Ishikawa (cell line): ENCODE results near the gene MLLT10.
A peak's percentile ranks its signal among the peaks of the same experiment; 100 is the strongest.

ENCODE experiments used
- CEBPB ChIP-seq: IDR thresholded peaks from 2 replicates; pipeline ENCODE4 v1.6.1; 2012
- CREB1 ChIP-seq: IDR thresholded peaks from 2 replicates; pipeline ENCODE4 v1.6.1; 2012; ENCODE audit warnings: low read depth
- EGR1 ChIP-seq: IDR thresholded peaks from 2 replicates; pipeline ENCODE4 v1.6.1; 2012
- EP300 ChIP-seq: IDR thresholded peaks from 2 replicates; pipeline ENCODE4 v1.6.1; 2012; ENCODE audit warnings: borderline replicate concordance
- FOXM1 ChIP-seq: IDR thresholded peaks from 2 replicates; pipeline ENCODE4 v1.6.1; 2012; ENCODE audit warnings: low read depth, borderline replicate concordance
- NFIC ChIP-seq: IDR thresholded peaks from 2 replicates; pipeline ENCODE4 v1.6.1; 2012
- RAD21 ChIP-seq: IDR thresholded peaks from 2 replicates; pipeline ENCODE4 v1.6.1; 2012; ENCODE audit warnings: low read depth
- TAF1 ChIP-seq: IDR thresholded peaks from 2 replicates; pipeline ENCODE4 v1.6.1; 2012; ENCODE audit warnings: low read depth, mild to moderate bottlenecking
- TCF12 ChIP-seq: IDR thresholded peaks from 2 replicates; pipeline ENCODE4 v1.6.1; 2012; ENCODE audit warnings: low read depth
- TEAD4 ChIP-seq: IDR thresholded peaks from 2 replicates; pipeline ENCODE4 v1.6.1; 2012
- YY1 ChIP-seq: IDR thresholded peaks from 2 replicates; pipeline ENCODE4 v1.6.1; 2012; ENCODE audit warnings: low read depth
- ZBTB7A ChIP-seq: IDR thresholded peaks from 2 replicates; pipeline ENCODE4 v1.6.1; 2012; ENCODE audit warnings: low read depth
- TF ChIP-seq, protein P1 (sequence below): IDR thresholded peaks from 2 replicates; pipeline ENCODE4 v1.6.1; 2012
- TF ChIP-seq, protein P2 (sequence below): IDR thresholded peaks from 2 replicates; pipeline ENCODE4 v1.6.1; 2012; ENCODE audit warnings: low read depth, mild to moderate bottlenecking
- TF ChIP-seq, protein P3 (sequence below): IDR thresholded peaks from 2 replicates; pipeline ENCODE4 v1.6.1; 2012

MLLT10 gene

DNA sequence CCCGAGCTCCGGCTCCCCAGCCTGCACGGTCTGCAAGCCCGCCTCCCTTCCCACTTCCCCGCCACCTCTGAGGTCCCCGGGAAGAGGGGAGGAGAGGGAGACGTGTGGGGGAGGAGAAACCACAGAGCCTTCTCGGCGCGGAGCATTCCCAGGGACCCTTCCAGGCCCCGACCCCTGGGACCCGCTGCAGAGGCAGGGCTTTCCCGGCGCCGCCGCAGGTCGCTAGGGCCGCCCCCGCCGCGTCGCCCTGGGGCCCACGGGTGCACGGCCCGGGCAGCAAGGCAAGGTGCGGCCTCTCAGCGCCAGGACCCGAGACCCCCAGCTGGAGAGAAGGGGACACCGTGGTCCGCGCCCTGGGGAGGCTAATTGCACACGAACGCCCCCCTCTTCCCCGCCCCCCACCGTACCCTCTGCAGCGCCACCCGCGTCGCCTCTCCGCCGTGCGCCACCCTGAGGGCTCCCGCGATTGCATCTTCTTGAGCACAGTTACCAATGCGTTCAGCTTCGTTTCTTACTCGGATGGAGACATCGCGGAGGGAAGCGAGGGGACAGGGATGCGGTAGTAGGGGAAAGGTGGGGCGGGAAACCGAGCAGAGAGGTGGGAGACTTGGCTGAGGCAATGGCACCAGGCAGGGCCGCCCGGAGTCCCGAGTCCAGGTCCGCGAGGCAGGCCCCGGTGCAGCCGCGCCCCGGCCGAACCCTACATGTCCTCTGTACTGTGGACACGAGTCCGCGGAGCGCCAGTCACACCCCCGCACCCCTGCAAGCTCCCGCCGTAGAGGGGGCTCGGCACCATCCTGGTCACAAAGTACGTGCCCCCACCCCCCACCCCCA is 37.5 kb upstream of the MLLT10 start:
- TF ChIP-seq EGR1 (peak; percentile 48; the same call in 1 of the 2 replicates), ZBTB7A (peak; percentile 79), EP300 (no peak), YY1 (no peak), RAD21 (peak; percentile 8; the same call in 1 of the 2 replicates)
- TF ChIP-seq, protein P1, sequence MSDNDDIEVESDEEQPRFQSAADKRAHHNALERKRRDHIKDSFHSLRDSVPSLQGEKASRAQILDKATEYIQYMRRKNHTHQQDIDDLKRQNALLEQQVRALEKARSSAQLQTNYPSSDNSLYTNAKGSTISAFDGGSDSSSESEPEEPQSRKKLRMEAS: peak; percentile 52; the same call in 1 of the 2 replicates

DNA sequence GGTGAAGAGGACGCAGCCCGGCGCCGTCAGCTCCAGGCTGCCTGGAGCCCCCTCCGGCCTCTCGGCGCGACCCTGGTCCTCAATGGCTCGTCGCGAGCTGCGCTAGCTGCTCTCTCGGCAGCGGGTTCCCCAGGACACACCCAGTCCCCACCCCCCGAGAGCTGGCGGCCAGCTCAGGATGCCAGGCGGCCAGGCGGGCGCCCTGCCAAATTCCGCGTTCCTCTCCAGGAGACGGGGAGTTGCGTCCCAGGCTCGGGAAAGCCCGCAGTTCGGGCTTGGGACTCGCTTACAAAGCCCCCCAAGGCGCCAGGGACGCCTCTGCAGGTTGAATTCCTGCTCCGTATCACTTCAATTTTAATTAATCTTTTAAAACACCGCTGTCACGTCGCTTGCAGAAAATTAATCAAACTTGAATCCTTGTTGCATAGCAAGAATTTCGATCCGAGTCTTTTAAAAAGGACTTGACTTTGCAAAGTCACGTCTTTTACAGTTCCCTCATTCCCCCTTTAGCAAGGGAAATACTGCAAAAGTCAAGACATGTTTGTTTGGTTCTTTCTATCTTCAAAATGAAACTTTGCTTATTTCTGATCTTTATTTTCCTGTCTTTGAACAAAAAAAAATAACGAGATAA is 36.7 kb upstream of the MLLT10 start:
- no peak for TF ChIP-seq EGR1
- TF ChIP-seq, protein P2, sequence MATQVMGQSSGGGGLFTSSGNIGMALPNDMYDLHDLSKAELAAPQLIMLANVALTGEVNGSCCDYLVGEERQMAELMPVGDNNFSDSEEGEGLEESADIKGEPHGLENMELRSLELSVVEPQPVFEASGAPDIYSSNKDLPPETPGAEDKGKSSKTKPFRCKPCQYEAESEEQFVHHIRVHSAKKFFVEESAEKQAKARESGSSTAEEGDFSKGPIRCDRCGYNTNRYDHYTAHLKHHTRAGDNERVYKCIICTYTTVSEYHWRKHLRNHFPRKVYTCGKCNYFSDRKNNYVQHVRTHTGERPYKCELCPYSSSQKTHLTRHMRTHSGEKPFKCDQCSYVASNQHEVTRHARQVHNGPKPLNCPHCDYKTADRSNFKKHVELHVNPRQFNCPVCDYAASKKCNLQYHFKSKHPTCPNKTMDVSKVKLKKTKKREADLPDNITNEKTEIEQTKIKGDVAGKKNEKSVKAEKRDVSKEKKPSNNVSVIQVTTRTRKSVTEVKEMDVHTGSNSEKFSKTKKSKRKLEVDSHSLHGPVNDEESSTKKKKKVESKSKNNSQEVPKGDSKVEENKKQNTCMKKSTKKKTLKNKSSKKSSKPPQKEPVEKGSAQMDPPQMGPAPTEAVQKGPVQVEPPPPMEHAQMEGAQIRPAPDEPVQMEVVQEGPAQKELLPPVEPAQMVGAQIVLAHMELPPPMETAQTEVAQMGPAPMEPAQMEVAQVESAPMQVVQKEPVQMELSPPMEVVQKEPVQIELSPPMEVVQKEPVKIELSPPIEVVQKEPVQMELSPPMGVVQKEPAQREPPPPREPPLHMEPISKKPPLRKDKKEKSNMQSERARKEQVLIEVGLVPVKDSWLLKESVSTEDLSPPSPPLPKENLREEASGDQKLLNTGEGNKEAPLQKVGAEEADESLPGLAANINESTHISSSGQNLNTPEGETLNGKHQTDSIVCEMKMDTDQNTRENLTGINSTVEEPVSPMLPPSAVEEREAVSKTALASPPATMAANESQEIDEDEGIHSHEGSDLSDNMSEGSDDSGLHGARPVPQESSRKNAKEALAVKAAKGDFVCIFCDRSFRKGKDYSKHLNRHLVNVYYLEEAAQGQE: no peak
- peak; percentile 54; the same call in 1 of the 2 replicates for TF ChIP-seq YY1
- TF ChIP-seq ZBTB7A: no peak
- TF ChIP-seq FOXM1: no peak
- no peak for TF ChIP-seq CEBPB
- TF ChIP-seq EP300: peak; percentile 37; the same call in 1 of the 2 replicates
- TF ChIP-seq NFIC: peak; percentile 97
- 0 out of 2 replicates have a peak, but pooled peaks have one; percentile 7 for TF ChIP-seq RAD21
- peak; percentile 70 for TF ChIP-seq TCF12
- TF ChIP-seq, protein P3, sequence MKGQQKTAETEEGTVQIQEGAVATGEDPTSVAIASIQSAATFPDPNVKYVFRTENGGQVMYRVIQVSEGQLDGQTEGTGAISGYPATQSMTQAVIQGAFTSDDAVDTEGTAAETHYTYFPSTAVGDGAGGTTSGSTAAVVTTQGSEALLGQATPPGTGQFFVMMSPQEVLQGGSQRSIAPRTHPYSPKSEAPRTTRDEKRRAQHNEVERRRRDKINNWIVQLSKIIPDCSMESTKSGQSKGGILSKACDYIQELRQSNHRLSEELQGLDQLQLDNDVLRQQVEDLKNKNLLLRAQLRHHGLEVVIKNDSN: no peak
- no peak for TF ChIP-seq CREB1
- TF ChIP-seq TAF1: no peak
- TF ChIP-seq TEAD4: peak; percentile 88
- TF ChIP-seq, protein P1: peak; percentile 55

DNA sequence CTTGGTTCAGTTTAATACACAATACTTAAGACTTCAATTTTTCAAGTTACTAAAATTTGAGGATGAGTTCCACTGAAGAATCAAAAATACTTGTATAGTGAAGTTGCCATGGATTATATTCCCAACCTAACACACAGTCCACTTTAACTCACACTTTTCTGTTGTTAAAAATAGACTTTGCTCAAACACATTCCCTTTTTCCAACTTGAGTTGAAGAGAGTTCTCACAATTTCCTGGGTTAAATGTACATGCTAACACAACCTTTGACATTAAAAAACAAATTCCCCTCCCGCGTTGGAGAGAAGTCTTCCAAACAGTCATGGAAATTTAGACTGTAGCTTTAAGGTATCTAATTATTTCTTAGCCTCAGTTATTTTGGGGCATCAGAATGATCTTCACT is 35.7 kb upstream of the MLLT10 start:
- TF ChIP-seq FOXM1: no peak
- no peak for TF ChIP-seq TAF1
- TF ChIP-seq CREB1: no peak
- TF ChIP-seq, protein P2: no peak
- no peak for TF ChIP-seq TEAD4
- no peak for TF ChIP-seq EP300
- TF ChIP-seq TCF12: no peak
- TF ChIP-seq, protein P3: no peak
- no peak for TF ChIP-seq CEBPB
- no peak for TF ChIP-seq ZBTB7A
- no peak for TF ChIP-seq YY1
- no peak for TF ChIP-seq NFIC
- TF ChIP-seq, protein P1: no peak
- TF ChIP-seq EGR1: no peak
- TF ChIP-seq RAD21: no peak

DNA sequence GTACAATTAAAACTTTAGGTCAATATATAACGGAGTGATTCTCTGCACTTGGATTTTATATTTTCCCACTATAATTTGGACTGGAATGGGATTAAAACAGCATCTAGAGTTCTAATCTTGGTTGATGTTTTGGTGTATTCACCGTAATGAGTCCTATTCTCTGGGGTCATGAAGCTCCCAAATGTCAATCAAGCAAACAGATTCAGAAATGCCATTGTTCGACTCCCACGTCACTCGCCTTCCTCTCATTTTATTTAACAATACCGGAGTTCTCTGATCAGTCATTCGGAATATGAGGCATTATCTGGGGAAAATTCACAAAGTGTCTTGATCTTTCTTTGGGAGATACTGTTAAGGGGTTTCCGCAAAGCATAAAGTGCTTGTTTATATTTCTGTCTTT is 35.0 kb upstream of the MLLT10 start:
- TF ChIP-seq NFIC (no peak), EP300 (no peak), TCF12 (no peak), FOXM1 (no peak), TAF1 (no peak), TEAD4 (no peak), RAD21 (no peak)
- TF ChIP-seq, protein P2: no peak
- TF ChIP-seq, protein P3: no peak
